Psoas muscle (tissue), 8 donors: Measurements from ENCODE around the gene MET. TPM values are rescaled to one million over a fixed set of nuclear protein-coding genes. Genes with fewer than 3 reads are reported as not detected.

Source experiments
- ATAC-seq, 4 donors: fragments of 200-7000 bp; cut with Tn5 transposase; one replicate each; pipeline ENCODE4 v1.9.1; 2020; ENCODE audit warnings: moderate library complexity in 3 of 4, mild to moderate bottlenecking in 2 of 4
- DNase-seq, 2 donors: peaks; one replicate each; pipeline ENCODE4 v3.0.0-alpha.2; 2020
- H3K27ac ChIP-seq: fragments of 200-600 bp; one replicate; pipeline ENCODE4 v1.8.0; 2022
- H3K27me3 ChIP-seq, 3 donors: fragments of 200-600 bp in 1 of 3; one replicate each; pipeline versions ENCODE4 v1.6.1 to v1.8.0; 2013 to 2022; ENCODE audit warnings: low read length in 2 of 3, mild to moderate bottlenecking in 2 of 3, moderate library complexity in 1 of 3; ENCODE audit not compliant: insufficient read depth in 3 of 3
- H3K36me3 ChIP-seq, 2 donors: fragments of 200-600 bp in 1 of 2; one replicate each; pipeline versions ENCODE4 v1.6.1 to v1.8.0; 2013 to 2022; ENCODE audit warnings: low read depth in 1 of 2, mild to moderate bottlenecking in 1 of 2, moderate library complexity in 1 of 2; ENCODE audit not compliant: insufficient read depth in 1 of 2
- H3K4me1 ChIP-seq: fragments of 200-600 bp; one replicate; pipeline ENCODE4 v1.8.0; 2022
- H3K4me3 ChIP-seq: fragments of 200-600 bp; one replicate; pipeline ENCODE4 v1.8.0; 2022; ENCODE audit warnings: mild to moderate bottlenecking
- H3K9me3 ChIP-seq: fragments of 200-600 bp; one replicate; pipeline ENCODE4 v1.8.0; 2022
- CTCF ChIP-seq: fragments of 200-600 bp; IDR thresholded peaks from one replicate; pipeline ENCODE4 v1.8.0; 2022; ENCODE audit warnings: antibody characterized with exemption
- WGBS, 3 donors: extraction: QIAGEN DNeasy Blood & Tissue Kit; methylation state at CpG; one replicate each; pipeline versions ENCODE4 v1.1.6 to v1.1.7; 2013; 5-methylcytosine and 5-hydroxymethylcytosine counted together
- intact Hi-C, 2 donors: fragments of 100-400 bp; cut with DNase I; formaldehyde crosslinking; loops; one replicate each; pipeline versions ENCODE4 v1.11.0 to v1.14.2; 2022
- long read RNA-seq, 2 donors: library from polyadenylated mRNA; unstranded; transcript quantifications; one replicate each; pipeline ENCODE4 v2.0.0, GENCODE V29; 2021
- polyA plus RNA-seq, 3 donors: library from polyadenylated mRNA; stranded (reverse); fragments of 200-250 nt; gene quantifications; one replicate each; pipeline ENCODE4 v1.2.3, GENCODE V29; 2013
- total RNA-seq, 4 donors: library from RNA; stranded (reverse); fragmentation: NEBNext Ultra II Directional in 2 of 4; extraction: Animal tissue kit (Norgen Biotek cat#: 25700) in 2 of 4; gene quantifications; one replicate each; pipeline versions ENCODE4 v1.2.1 to v1.2.4, GENCODE V29; 2021 to 2023
- donor health status: healthy with polysubstance abuse.
- donor health status: DM: no; HTN: no; CAD: no; lungs with moderate emphysema.
- donor health status: Bipolar disorder and iron deficiency.
- donor health status: healthy.
- donor health status: DM: yes; HTN: yes; CAD: no.
- donor health status: DM: no; HTN: no; CAD: no.
- donor health status: DM: no; HTN: no; CAD: no.
- donor health status: DM: yes; HTN: yes; CAD: no.

The MET gene
- 10 to 100 TPM; 17.8 to 84.1 (median 29.3) TPM for total RNA-seq
- polyA plus RNA-seq: 10 to 100 TPM in 2 of 3 donors, 1 to 10 TPM in 1; 5.9 to 50.3 (median 11.0) TPM
- long read RNA-seq, donor 1, full-length matches to known transcripts: 4 of 33 reads
- long read RNA-seq, donor 1, partial matches to known transcripts: 28 of 33 reads
- long read RNA-seq, donor 1, other reads (novel, unspliced or antisense): 1 of 33 reads
- long read RNA-seq, donor 2, partial matches to known transcripts: 17 of 20 reads
- long read RNA-seq, donor 2, other reads (novel, unspliced or antisense): 3 of 20 reads

GRCh38 chr7:116671681-116672595, at the start of gene MET:
MET (plus strand) TSS chr7:116672196; CDS start chr7:116699085, 26,889 bp downstream.
- intact Hi-C loops: loop anchor here (2.0 to 5.0 kb wide), 7 partner anchors 35 to 137 kb away; no protein-coding TSS in a partner anchor
- H3K4me3 ChIP-seq: peak within 1 kb of the TSS; percentile 81
- no peaks in the 10 kb centered on the region for H3K27me3 ChIP-seq
- H3K27ac ChIP-seq: peak within 1 kb of the TSS; percentile 93
- no peaks in the 10 kb centered on the region for H3K36me3 ChIP-seq
- H3K9me3 ChIP-seq: no peaks in the 10 kb centered on the region
- peaks cover 33% of the 10 kb centered on the region for H3K4me1 ChIP-seq
- 0 to 1% (median 1%) methylated on average over 68 to 100 of the region's 101 CpGs for WGBS, 3 donors
- DNase-seq (peak; percentile 83 to 91), ATAC-seq (peak; percentile 87 to 95 (median 90))
- TF ChIP-seq CTCF: peak; percentile 57

GRCh38 chr7:116626886-116627285, 45.1 kb upstream of the MET start:
- Histone ChIP-seq H3K36me3 (no peaks in the 10 kb centered on the region), H3K4me3 (no peak overlapping the region), H3K4me1 (peaks cover 35% of the 10 kb centered on the region), H3K9me3 (no peaks in the 10 kb centered on the region), H3K27me3 (no peaks in the 10 kb centered on the region), H3K27ac (no peak overlapping the region)
- 78 to 91% (median 87%) methylated on average over 8 of the region's 8 CpGs for WGBS, 3 donors
- intact Hi-C loops: no loop called here
- no peak for TF ChIP-seq CTCF
- no peak for ATAC-seq
- no peak for DNase-seq

GRCh38 chr7:116629051-116629463, 42.9 kb upstream of the MET start:
- WGBS, 3 donors: 7 to 12% (median 7%) methylated on average over 3 of the region's 3 CpGs
- Histone ChIP-seq H3K27ac (peak overlapping the region; percentile 80), H3K27me3 (no peaks in the 10 kb centered on the region), H3K9me3 (no peaks in the 10 kb centered on the region), H3K4me3 (peak overlapping the region; percentile 9), H3K36me3 (no peaks in the 10 kb centered on the region), H3K4me1 (peaks cover 50% of the 10 kb centered on the region)
- TF ChIP-seq CTCF: no peak
- ATAC-seq (peak in 3 of 4 donors; percentile 55 to 68 (median 59)), DNase-seq (no peak)
- intact Hi-C loops: no loop called here

- Histone ChIP-seq H3K4me1 (peaks cover 50% of the 10 kb centered on the region), H3K27me3 (no peaks in the 10 kb centered on the region), H3K9me3 (no peaks in the 10 kb centered on the region), H3K27ac (peak overlapping the region; percentile 80), H3K4me3 (peak overlapping the region; percentile 27), H3K36me3 (no peaks in the 10 kb centered on the region)
- ATAC-seq (no peak), DNase-seq (no peak)
- no peak for TF ChIP-seq CTCF
- intact Hi-C loops: loop anchor here (2.0 to 5.0 kb wide), 2 partner anchors 42 kb away; partner anchors contain the start of gene MET (in 2 of the 2)
- WGBS, 3 donors: 71 to 83% (median 75%) methylated on average over 2 of the region's 2 CpGs
Observed at GRCh38 chr7:116630357-116630756, 41.6 kb upstream of the MET start.
